GM23338 (cell line): ENCODE measurements around the gene CREB3L2.

Experiments used
- CREB1 ChIP-seq: fragments of 250-450 bp; sonication (Bioruptor Pico); IDR thresholded peaks from 2 replicates; pipeline ENCODE4 v1.5.0; 2020; ENCODE audit warnings: low read depth, mild to moderate bottlenecking, moderate library complexity
- EZH2 ChIP-seq: fragments of 200-600 bp; sonication (generic); IDR thresholded peaks from one replicate; pipeline ENCODE4 v1.8.0; 2017; ENCODE audit warnings: antibody characterized with exemption, mild to moderate bottlenecking, low read depth; ENCODE audit not compliant: unreplicated experiment
- EZH2phosphoT487 ChIP-seq: fragments of 200-600 bp; sonication (generic); IDR thresholded peaks from one replicate; pipeline ENCODE4 v1.8.1; 2018; ENCODE audit warnings: antibody characterized with exemption; ENCODE audit not compliant: unreplicated experiment
- JUNB ChIP-seq: IDR thresholded peaks from one replicate; pipeline ENCODE4 v1.6.1; 2016; ENCODE audit warnings: antibody characterized with exemption; ENCODE audit not compliant: unreplicated experiment
- POLR2AphosphoS5 ChIP-seq: IDR thresholded peaks from 2 replicates; pipeline ENCODE4 v1.6.1; 2016; ENCODE audit warnings: antibody characterized with exemption, low read depth
- TF ChIP-seq, protein P1 (sequence below), 2 experiments: fragments of 200-600 bp in 1 of 2; sonication (generic) in 1 of 2; conservative IDR thresholded peaks; 2 replicates each; pipeline versions ENCODE4 v1.5.1 to v1.6.1; 2016 to 2017; ENCODE audit warnings: antibody characterized with exemption in 2 of 2, low read depth in 2 of 2, mild to moderate bottlenecking in 2 of 2, moderate library complexity in 1 of 2
- TF ChIP-seq, protein P2 (sequence below): IDR thresholded peaks from one replicate; pipeline ENCODE4 v1.6.1; 2018; ENCODE audit warnings: antibody characterized with exemption; ENCODE audit not compliant: unreplicated experiment

DNA sequence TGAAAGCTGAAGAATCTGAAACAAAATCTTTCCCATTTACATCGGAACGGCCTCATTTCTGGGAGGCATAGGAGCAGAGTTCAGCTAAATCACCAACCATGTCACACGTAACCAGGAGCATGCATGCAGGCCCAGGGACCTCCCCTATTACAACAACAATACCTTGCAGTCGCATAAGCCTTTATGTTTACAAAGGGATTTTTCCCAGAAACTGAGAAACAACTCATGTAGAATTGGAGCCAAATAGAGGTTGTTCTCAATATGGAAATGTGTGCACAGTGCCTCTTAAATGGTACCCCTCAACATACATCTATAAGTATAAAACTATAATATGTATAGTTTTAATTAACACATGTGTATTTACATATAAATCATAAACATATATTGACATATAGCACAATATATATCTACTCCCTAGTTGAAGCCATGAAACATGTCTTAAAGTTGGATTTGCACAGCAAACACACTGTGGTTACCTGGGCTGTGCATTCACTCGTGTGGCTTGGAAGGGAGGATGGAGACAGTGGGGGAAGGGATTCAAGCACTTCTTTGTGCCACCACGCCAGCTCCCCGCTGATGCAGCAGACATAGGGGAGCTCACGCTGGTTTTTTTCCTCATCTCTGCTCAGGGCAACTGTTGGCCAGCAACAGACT is 120.2 kb downstream of the CREB3L2 start:
- TF ChIP-seq, protein P1, sequence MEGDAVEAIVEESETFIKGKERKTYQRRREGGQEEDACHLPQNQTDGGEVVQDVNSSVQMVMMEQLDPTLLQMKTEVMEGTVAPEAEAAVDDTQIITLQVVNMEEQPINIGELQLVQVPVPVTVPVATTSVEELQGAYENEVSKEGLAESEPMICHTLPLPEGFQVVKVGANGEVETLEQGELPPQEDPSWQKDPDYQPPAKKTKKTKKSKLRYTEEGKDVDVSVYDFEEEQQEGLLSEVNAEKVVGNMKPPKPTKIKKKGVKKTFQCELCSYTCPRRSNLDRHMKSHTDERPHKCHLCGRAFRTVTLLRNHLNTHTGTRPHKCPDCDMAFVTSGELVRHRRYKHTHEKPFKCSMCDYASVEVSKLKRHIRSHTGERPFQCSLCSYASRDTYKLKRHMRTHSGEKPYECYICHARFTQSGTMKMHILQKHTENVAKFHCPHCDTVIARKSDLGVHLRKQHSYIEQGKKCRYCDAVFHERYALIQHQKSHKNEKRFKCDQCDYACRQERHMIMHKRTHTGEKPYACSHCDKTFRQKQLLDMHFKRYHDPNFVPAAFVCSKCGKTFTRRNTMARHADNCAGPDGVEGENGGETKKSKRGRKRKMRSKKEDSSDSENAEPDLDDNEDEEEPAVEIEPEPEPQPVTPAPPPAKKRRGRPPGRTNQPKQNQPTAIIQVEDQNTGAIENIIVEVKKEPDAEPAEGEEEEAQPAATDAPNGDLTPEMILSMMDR (conservative IDR thresholded peaks at IDR 0.05; ENCODE audit: low read depth in 2 of 2): no peak
- no peak for TF ChIP-seq POLR2AphosphoS5
- no peak for TF ChIP-seq EZH2
- TF ChIP-seq JUNB: no peak
- TF ChIP-seq, protein P2, sequence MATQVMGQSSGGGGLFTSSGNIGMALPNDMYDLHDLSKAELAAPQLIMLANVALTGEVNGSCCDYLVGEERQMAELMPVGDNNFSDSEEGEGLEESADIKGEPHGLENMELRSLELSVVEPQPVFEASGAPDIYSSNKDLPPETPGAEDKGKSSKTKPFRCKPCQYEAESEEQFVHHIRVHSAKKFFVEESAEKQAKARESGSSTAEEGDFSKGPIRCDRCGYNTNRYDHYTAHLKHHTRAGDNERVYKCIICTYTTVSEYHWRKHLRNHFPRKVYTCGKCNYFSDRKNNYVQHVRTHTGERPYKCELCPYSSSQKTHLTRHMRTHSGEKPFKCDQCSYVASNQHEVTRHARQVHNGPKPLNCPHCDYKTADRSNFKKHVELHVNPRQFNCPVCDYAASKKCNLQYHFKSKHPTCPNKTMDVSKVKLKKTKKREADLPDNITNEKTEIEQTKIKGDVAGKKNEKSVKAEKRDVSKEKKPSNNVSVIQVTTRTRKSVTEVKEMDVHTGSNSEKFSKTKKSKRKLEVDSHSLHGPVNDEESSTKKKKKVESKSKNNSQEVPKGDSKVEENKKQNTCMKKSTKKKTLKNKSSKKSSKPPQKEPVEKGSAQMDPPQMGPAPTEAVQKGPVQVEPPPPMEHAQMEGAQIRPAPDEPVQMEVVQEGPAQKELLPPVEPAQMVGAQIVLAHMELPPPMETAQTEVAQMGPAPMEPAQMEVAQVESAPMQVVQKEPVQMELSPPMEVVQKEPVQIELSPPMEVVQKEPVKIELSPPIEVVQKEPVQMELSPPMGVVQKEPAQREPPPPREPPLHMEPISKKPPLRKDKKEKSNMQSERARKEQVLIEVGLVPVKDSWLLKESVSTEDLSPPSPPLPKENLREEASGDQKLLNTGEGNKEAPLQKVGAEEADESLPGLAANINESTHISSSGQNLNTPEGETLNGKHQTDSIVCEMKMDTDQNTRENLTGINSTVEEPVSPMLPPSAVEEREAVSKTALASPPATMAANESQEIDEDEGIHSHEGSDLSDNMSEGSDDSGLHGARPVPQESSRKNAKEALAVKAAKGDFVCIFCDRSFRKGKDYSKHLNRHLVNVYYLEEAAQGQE: no peak
- TF ChIP-seq EZH2phosphoT487: no peak
- no peak for TF ChIP-seq CREB1 (CRISPR knock-in tag)
